GM12878 (cell line): Measurements from ENCODE around the gene ZNF335. TPM values are rescaled to one million over a fixed set of nuclear protein-coding genes. Genes with fewer than 3 reads are reported as not detected.
A peak's percentile ranks its signal among the peaks of the same experiment; 100 is the strongest.

Experiments
- ATAC-seq: fragments of 200-7000 bp; cut with Tn5 transposase; 3 replicates; pipeline ENCODE4 v1.9.1; 2020; ENCODE audit warnings: mild to moderate bottlenecking, moderate library complexity
- BruUV-seq: library from RNA; stranded (reverse); fragments of 400-500 nt; replicated peaks from 2 replicates; lab custom pipeline; 2021; lab: Mats Ljungman, UMichigan
- CTCF ChIA-PET: fragments of 300-600 bp; sonication (Branson Sonifier 250); formaldehyde crosslinking; extraction: SDS; loops from one replicate; lab custom pipeline; 2021; ENCODE audit warnings: inconsistent platforms; lab: Yijun Ruan, JAX
- POLR2A ChIA-PET: fragments of 350-600 bp; formaldehyde crosslinking; extraction: SDS; loops from one replicate; lab custom pipeline; 2021; ENCODE audit warnings: inconsistent platforms; lab: Charles Lee
- RAD21 ChIA-PET: fragments of 300-600 bp; sonication (Branson Sonifier 250); formaldehyde crosslinking; loops from one replicate; lab custom pipeline; 2023; ENCODE audit warnings: antibody characterized with exemption; ENCODE audit not compliant: unreplicated experiment; lab: Charles Lee
- SMC1A ChIA-PET: fragments of 300-600 bp; sonication (Branson Sonifier 250); formaldehyde crosslinking; loops from one replicate; lab custom pipeline; 2023; ENCODE audit not compliant: unreplicated experiment, uncharacterized antibody; lab: Charles Lee
- DNase-seq: peaks from one replicate; pipeline ENCODE4 v3.0.0-alpha.2; 2011; ENCODE audit warnings: low read depth, low spot score
- FAIRE-seq: peaks from 3 replicates; lab custom pipeline; 2011; peaks lifted over from hg19 to GRCh38; lab: Jason Lieb, UNC
- H2AFZ ChIP-seq: 2 replicates; pipeline ENCODE4 v1.6.0; 2011; ENCODE audit warnings: low read depth, low read length, control low read depth; ENCODE audit not compliant: control insufficient read depth
- H3K27ac ChIP-seq: 2 replicates; pipeline ENCODE4 v1.5.1; 2011; ENCODE audit warnings: control low read depth; ENCODE audit not compliant: control insufficient read depth, insufficient read depth
- H3K27me3 ChIP-seq, 2 experiments: replicated peaks in 1 of 2; 2 replicates each; pipeline versions ENCODE4 v1.6.0 to v1.6.1; 2011; ENCODE audit warnings: low read length in 1 of 2; ENCODE audit not compliant: control insufficient read depth in 2 of 2, insufficient read depth in 2 of 2
- H3K36me3 ChIP-seq, 2 experiments: 2 replicates each; pipeline ENCODE4 v1.5.1; 2011; ENCODE audit warnings: low read length in 1 of 2; ENCODE audit not compliant: control insufficient read depth in 2 of 2, insufficient read depth in 2 of 2
- H3K4me1 ChIP-seq: 2 replicates; pipeline ENCODE4 v1.6.1; 2011; ENCODE audit warnings: mild to moderate bottlenecking, low read length, moderate library complexity, mixed read lengths; ENCODE audit not compliant: control insufficient read depth, insufficient read depth
- H3K4me2 ChIP-seq: 2 replicates; pipeline ENCODE4 v1.6.0; 2011; ENCODE audit warnings: control low read depth; ENCODE audit not compliant: control insufficient read depth, insufficient read depth
- H3K4me3 ChIP-seq: fragments of 200-600 bp; sonication (generic); 2 replicates; pipeline ENCODE4 v1.5.1; 2016
- H3K79me2 ChIP-seq: 2 replicates; pipeline ENCODE4 v1.6.0; 2011; ENCODE audit warnings: low read length; ENCODE audit not compliant: control insufficient read depth, insufficient read depth
- H3K9ac ChIP-seq: 2 replicates; pipeline ENCODE4 v1.8.0; 2011; ENCODE audit warnings: low read length, control low read depth, mixed read lengths; ENCODE audit not compliant: control insufficient read depth, insufficient read depth
- H3K9me3 ChIP-seq: replicated peaks from 3 replicates; pipeline ENCODE4 v1.5.1; 2011; ENCODE audit warnings: mild to moderate bottlenecking, low read length; ENCODE audit not compliant: control insufficient read depth, insufficient read depth
- H4K20me1 ChIP-seq: 2 replicates; pipeline ENCODE4 v1.6.0; 2011; ENCODE audit not compliant: control insufficient read depth, insufficient read depth
- ATF7 ChIP-seq: fragments of 450-650 bp; IDR thresholded peaks from 2 replicates; pipeline ENCODE4 v1.6.1; 2016; ENCODE audit warnings: low read depth, mild to moderate bottlenecking
- BCL11A ChIP-seq: IDR thresholded peaks from 2 replicates; pipeline ENCODE4 v1.6.1; 2011; ENCODE audit warnings: low read depth, low read length
- BHLHE40 ChIP-seq, 2 experiments: fragments of 450-650 bp in 1 of 2; IDR thresholded peaks; 2 replicates each; pipeline ENCODE4 v1.6.1; 2011 to 2017; ENCODE audit warnings: low read depth in 2 of 2, borderline replicate concordance in 1 of 2, improper control_type of control experiment in 1 of 2, low read length in 1 of 2, mild to moderate bottlenecking in 1 of 2
- CEBPB ChIP-seq, 2 experiments: fragments of 150-350 bp in 1 of 2; IDR thresholded peaks; 2 replicates each; pipeline ENCODE4 v1.6.1; 2012 to 2014; ENCODE audit warnings: low read depth in 2 of 2, low read length in 2 of 2, borderline replicate concordance in 1 of 2, inconsistent platforms in 1 of 2
- CHD2 ChIP-seq: IDR thresholded peaks from 2 replicates; pipeline ENCODE4 v1.6.1; 2011; ENCODE audit warnings: low read depth, low read length, improper control_type of control experiment, borderline replicate concordance
- CREM ChIP-seq: IDR thresholded peaks from 2 replicates; pipeline ENCODE4 v1.6.1; 2014; ENCODE audit warnings: antibody characterized with exemption, low read depth
- DPF2 ChIP-seq: fragments of 450-650 bp; IDR thresholded peaks from 2 replicates; pipeline ENCODE4 v1.6.1; 2017; ENCODE audit warnings: mild to moderate bottlenecking
- EED ChIP-seq: sonication (generic); IDR thresholded peaks from 2 replicates; pipeline ENCODE4 v1.6.1; 2016; ENCODE audit warnings: antibody characterized with exemption, low read depth
- EP300 ChIP-seq, 2 experiments: fragments of 150-350 bp in 1 of 2; IDR thresholded peaks; 2 replicates each; pipeline ENCODE4 v1.6.1; 2011 to 2012; ENCODE audit warnings: low read depth in 2 of 2, low read length in 2 of 2, borderline replicate concordance in 1 of 2, improper control_type of control experiment in 1 of 2, inconsistent platforms in 1 of 2; ENCODE audit not compliant: control insufficient read depth in 1 of 2
- ESRRA ChIP-seq: IDR thresholded peaks from 2 replicates; pipeline ENCODE4 v1.6.1; 2012; ENCODE audit warnings: mild to moderate bottlenecking, low read length, improper control_type of control experiment
- ETV6 ChIP-seq, 2 experiments: fragments of 450-650 bp in 1 of 2; IDR thresholded peaks in 1 of 2; conservative IDR thresholded peaks in 1 of 2; 2 replicates each; pipeline ENCODE4 v1.6.1; 2014; ENCODE audit warnings: antibody characterized with exemption in 1 of 2, borderline replicate concordance in 1 of 2, low read depth in 1 of 2, mild to moderate bottlenecking in 1 of 2, moderate library complexity in 1 of 2
- HDGF ChIP-seq: fragments of 450-650 bp; IDR thresholded peaks from 2 replicates; pipeline ENCODE4 v1.6.1; 2016; ENCODE audit warnings: antibody characterized with exemption
- IKZF1 ChIP-seq: fragments of 450-650 bp; conservative IDR thresholded peaks from 2 replicates; pipeline ENCODE4 v1.6.1; 2017; ENCODE audit warnings: antibody characterized with exemption, mild to moderate bottlenecking
- IKZF2 ChIP-seq, 2 experiments: fragments of 450-650 bp; IDR thresholded peaks; 2 replicates each; pipeline ENCODE4 v1.6.1; 2017; ENCODE audit warnings: mild to moderate bottlenecking in 2 of 2, moderate library complexity in 2 of 2
- KLF5 ChIP-seq: fragments of 450-650 bp; IDR thresholded peaks from 2 replicates; pipeline ENCODE4 v1.6.1; 2014; ENCODE audit warnings: mild to moderate bottlenecking; ENCODE audit not compliant: partially characterized antibody
- MEF2B ChIP-seq: fragments of 450-650 bp; IDR thresholded peaks from 2 replicates; pipeline ENCODE4 v1.6.1; 2018; ENCODE audit warnings: mild to moderate bottlenecking, moderate library complexity; ENCODE audit not compliant: partially characterized antibody, poor library complexity, severe bottlenecking
- MTA2 ChIP-seq: fragments of 450-650 bp; IDR thresholded peaks from 2 replicates; pipeline ENCODE4 v1.6.1; 2016; ENCODE audit warnings: low read depth, mild to moderate bottlenecking, moderate library complexity
- PAX5 ChIP-seq: IDR thresholded peaks from 2 replicates; pipeline ENCODE4 v1.6.1; 2011; ENCODE audit warnings: low read depth, low read length, borderline replicate concordance
- RCOR1 ChIP-seq: conservative IDR thresholded peaks from 2 replicates; pipeline ENCODE4 v1.6.1; 2012; ENCODE audit warnings: low read depth, low read length, improper control_type of control experiment
- SP1 ChIP-seq: IDR thresholded peaks from one replicate; pipeline ENCODE4 v1.6.1; 2011; ENCODE audit warnings: low read depth, low read length
- TCF3 ChIP-seq: IDR thresholded peaks from 2 replicates; pipeline ENCODE4 v1.6.1; 2012; ENCODE audit warnings: low read depth, mild to moderate bottlenecking, low read length, borderline replicate concordance; ENCODE audit not compliant: insufficient read depth
- YBX1 ChIP-seq: fragments of 450-650 bp; IDR thresholded peaks from 2 replicates; pipeline ENCODE4 v1.6.1; 2016; ENCODE audit warnings: antibody characterized with exemption
- WGBS: methylation state at CpG from one replicate; pipeline ENCODE4 v1.1.6; 2016; ENCODE audit warnings: low lambda C conversion rate; ENCODE audit not compliant: insufficient replicate concordance, insufficient coverage; ENCODE audit errors: missing lambda C conversion rate; 5-methylcytosine and 5-hydroxymethylcytosine counted together
- in situ Hi-C: fragments of 300-500 bp; cut with MboI; formaldehyde crosslinking; loops from 9 replicates; pipeline ENCODE4 v1.14.3; 2018; ENCODE audit warnings: mixed read lengths
- intact Hi-C: fragments of 100-400 bp; cut with micrococcal nuclease; formaldehyde crosslinking; loops from one replicate; pipeline ENCODE4 v1.14.2; 2022; ENCODE audit not compliant: unreplicated experiment
- polyA plus RNA-seq, 11 experiments: library from polyadenylated mRNA; depleted of rRNA in 4 of 11; unstranded in 6 of 11; stranded (reverse) in 5 of 11; fragments of >200 nt; fragmentation: Nextera tagmentation in 4 of 11; fragmentation: Illumina TruSeq in 1 of 11; extraction: Ambion mirVana in 4 of 11; extraction: Trizol in 1 of 11; gene quantifications; 1 replicate in 1 of 11; 2 replicates in 10 of 11; pipeline versions ENCODE4 v1.2.1 to v1.2.3, GENCODE V29; 2011 to 2016; ENCODE audit warnings: inconsistent platforms in 2 of 11, missing spikeins in 2 of 11, low read depth in 1 of 11
- total RNA-seq, 4 experiments: library from RNA; depleted of rRNA in 3 of 4; stranded (reverse); fragments of >200 nt in 3 of 4; fragmentation: Illumina TruSeq in 1 of 4; extraction: Trizol in 1 of 4; gene quantifications; 2 replicates each; pipeline versions ENCODE4 v1.2.1 to v1.2.3, GENCODE V29; 2013 to 2021
- TF ChIP-seq, protein P1 (sequence below): fragments of 450-650 bp; IDR thresholded peaks from 2 replicates; pipeline ENCODE4 v1.6.1; 2017; ENCODE audit warnings: low read depth, mild to moderate bottlenecking, moderate library complexity

ZNF335 gene
- total and polyA plus RNA-seq, 10 of the 15 experiments (the other 5 are each of a cell fraction or from before 2014, with no cell fraction given), result 0.74 to 30.1 (median 14.5) TPM

GRCh38 chr20:45959956-45960630, 11.9 kb downstream of the ZNF335 start:
- ATAC-seq (peak; percentile 73), DNase-seq (peak; percentile 19), FAIRE-seq (no peak)
- in situ Hi-C loops, result no loop called here
- ChIA-PET POLR2A (interaction anchor here (1.1 to 3.2 kb wide), 9 partner anchors 10 to 119 kb away, joined by 3 to 35 read pairs (median 4); partner anchors contain the start of genes PCIF1 and PLTP), SMC1A (interaction anchor here (1.1 to 4.8 kb wide), 10 partner anchors 10 to 161 kb away, joined by 3 to 35 read pairs (median 6); partner anchors contain the start of genes CTSA, NEURL2, PCIF1 and ZSWIM1), CTCF (interaction anchor here (0.7 to 9.4 kb wide), 11 partner anchors 11 to 160 kb away, joined by 3 to 130 read pairs (median 4); partner anchors contain the start of genes PCIF1, ZNF335 and ZSWIM1), RAD21 (interaction anchor here (0.7 to 6.3 kb wide), 10 partner anchors 10 to 188 kb away, joined by 3 to 66 read pairs (median 4); partner anchors contain the start of gene PCIF1)
- Histone ChIP-seq H3K36me3 (peaks cover 25 to 51% of the 10 kb centered on the region in 2 experiments), H4K20me1 (no peaks in the 10 kb centered on the region), H3K79me2 (no peaks in the 10 kb centered on the region), H2AFZ (no peak overlapping the region), H3K4me3 (no peak overlapping the region), H3K27me3 (no peaks in the 10 kb centered on the region), H3K4me1 (peaks cover 16% of the 10 kb centered on the region), H3K9me3 (no peaks in the 10 kb centered on the region), H3K4me2 (no peak overlapping the region), H3K27ac (no peak overlapping the region), H3K9ac (no peak overlapping the region)
- intact Hi-C loops, result loop anchor here (5.0 kb wide), 1 partner anchor 148 kb away; the partner anchor contains the start of gene UBE2C
- no TSS peak for BruUV-seq
- WGBS, result 69% methylated on average over 14 of the region's 14 CpGs
- TF ChIP-seq CREM, result peak; percentile 34; the same call in 1 of the 2 replicates
- peak; percentile 63 for TF ChIP-seq DPF2
- no peak for TF ChIP-seq KLF5
- TF ChIP-seq IKZF1, result peak; percentile 74
- peak; percentile 75 to 79; a peak in 3 of 4 replicates for TF ChIP-seq IKZF2 (IDR thresholded peaks at IDR 0.05)
- 0 out of 2 replicates have a peak, but pooled peaks have one; percentile 57 for TF ChIP-seq PAX5
- TF ChIP-seq BHLHE40 (IDR thresholded peaks at IDR 0.05; ENCODE audit: borderline replicate concordance in 1 of 2, low read depth in 2 of 2, low read length in 1 of 2), result peak; percentile 59 to 81; a peak in 3 of 4 replicates
- 0 out of 2 replicates have a peak, but pooled peaks have one; percentile 43 for TF ChIP-seq CHD2
- TF ChIP-seq, protein P1, sequence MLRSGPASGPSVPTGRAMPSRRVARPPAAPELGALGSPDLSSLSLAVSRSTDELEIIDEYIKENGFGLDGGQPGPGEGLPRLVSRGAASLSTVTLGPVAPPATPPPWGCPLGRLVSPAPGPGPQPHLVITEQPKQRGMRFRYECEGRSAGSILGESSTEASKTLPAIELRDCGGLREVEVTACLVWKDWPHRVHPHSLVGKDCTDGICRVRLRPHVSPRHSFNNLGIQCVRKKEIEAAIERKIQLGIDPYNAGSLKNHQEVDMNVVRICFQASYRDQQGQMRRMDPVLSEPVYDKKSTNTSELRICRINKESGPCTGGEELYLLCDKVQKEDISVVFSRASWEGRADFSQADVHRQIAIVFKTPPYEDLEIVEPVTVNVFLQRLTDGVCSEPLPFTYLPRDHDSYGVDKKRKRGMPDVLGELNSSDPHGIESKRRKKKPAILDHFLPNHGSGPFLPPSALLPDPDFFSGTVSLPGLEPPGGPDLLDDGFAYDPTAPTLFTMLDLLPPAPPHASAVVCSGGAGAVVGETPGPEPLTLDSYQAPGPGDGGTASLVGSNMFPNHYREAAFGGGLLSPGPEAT, result peak; percentile 73; the same call in 1 of the 2 replicates
- TF ChIP-seq EED, result no peak
- peak; percentile 51 for TF ChIP-seq ATF7
- peak; percentile 38; the same call in 1 of the 2 replicates for TF ChIP-seq HDGF
- TF ChIP-seq MEF2B, result peak; percentile 99
- peak; percentile 92 for TF ChIP-seq MTA2
- TF ChIP-seq TCF3, result no peak
- peak; percentile 54; the same call in 1 of the 2 replicates for TF ChIP-seq YBX1
- TF ChIP-seq SP1, result peak; percentile 41
- TF ChIP-seq BCL11A, result peak; percentile 79
- TF ChIP-seq ETV6 (conservative IDR thresholded peaks at IDR 0.05 in 1 of 2, IDR thresholded peaks at IDR 0.05 in 1 of 2; ENCODE audit: borderline replicate concordance in 1 of 2, low read depth in 1 of 2), result no peak
- no peak for TF ChIP-seq CEBPB (IDR thresholded peaks at IDR 0.05; ENCODE audit: borderline replicate concordance in 1 of 2, low read depth in 2 of 2, low read length in 2 of 2)
- TF ChIP-seq RCOR1, result no peak
- no peak for TF ChIP-seq ESRRA
- peak; percentile 60 to 62; a peak in 3 of 4 replicates for TF ChIP-seq EP300 (IDR thresholded peaks at IDR 0.05; ENCODE audit: borderline replicate concordance in 1 of 2, control insufficient read depth in 1 of 2, low read depth in 2 of 2, low read length in 2 of 2)
